KMS-11 (cell line): ENCODE data around the gene SH3D21.

Experiments
- H2AFZ ChIP-seq: fragments of 200-600 bp; sonication (generic); 2 replicates; pipeline ENCODE4 v1.6.1; 2016; ENCODE audit warnings: antibody characterized with exemption, mixed run types, low read depth
- H3K27ac ChIP-seq: fragments of 200-600 bp; sonication (generic); 2 replicates; pipeline ENCODE4 v1.6.1; 2016; ENCODE audit warnings: mild to moderate bottlenecking, mixed run types
- H3K27me3 ChIP-seq: fragments of 200-600 bp; sonication (generic); 2 replicates; pipeline ENCODE4 v1.6.1; 2017; ENCODE audit warnings: mild to moderate bottlenecking, low read depth, mixed run types, moderate library complexity; ENCODE audit not compliant: insufficient read depth
- H3K36me3 ChIP-seq: fragments of 200-600 bp; sonication (generic); 2 replicates; pipeline ENCODE4 v1.6.1; 2017; ENCODE audit warnings: mild to moderate bottlenecking, mixed run types; ENCODE audit not compliant: insufficient read depth
- H3K4me1 ChIP-seq: fragments of 200-600 bp; sonication (generic); 2 replicates; pipeline ENCODE4 v1.6.1; 2016; ENCODE audit warnings: mild to moderate bottlenecking, low read depth, mixed run types; ENCODE audit not compliant: poor library complexity, severe bottlenecking
- H3K4me2 ChIP-seq: fragments of 200-600 bp; sonication (generic); 2 replicates; pipeline ENCODE4 v1.7.0; 2016; ENCODE audit warnings: mild to moderate bottlenecking, mixed run types
- H3K4me3 ChIP-seq: fragments of 200-600 bp; sonication (generic); IDR thresholded peaks from 2 replicates; pipeline ENCODE4 v1.6.1; 2017; ENCODE audit warnings: low read depth, low read length, mixed read lengths; ENCODE audit not compliant: insufficient read depth
- H3K79me2 ChIP-seq: fragments of 200-600 bp; sonication (generic); 2 replicates; pipeline ENCODE4 v1.6.1; 2016; ENCODE audit warnings: low read depth, mixed run types; ENCODE audit not compliant: insufficient read depth
- H3K9ac ChIP-seq: fragments of 200-600 bp; sonication (generic); 2 replicates; pipeline ENCODE4 v1.6.1; 2016; ENCODE audit warnings: mild to moderate bottlenecking, mixed run types
- H4K20me1 ChIP-seq: fragments of 200-600 bp; sonication (generic); 2 replicates; pipeline ENCODE4 v1.6.1; 2016; ENCODE audit warnings: mild to moderate bottlenecking, mixed run types; ENCODE audit not compliant: insufficient read depth
- TF ChIP-seq, protein P1 (sequence below): fragments of 200-600 bp; sonication (generic); conservative IDR thresholded peaks from 2 replicates; pipeline ENCODE4 v1.6.1; 2017; ENCODE audit warnings: low read depth, mild to moderate bottlenecking, antibody characterized with exemption, low read length, moderate library complexity, mixed read lengths

The SH3D21 gene

DNA sequence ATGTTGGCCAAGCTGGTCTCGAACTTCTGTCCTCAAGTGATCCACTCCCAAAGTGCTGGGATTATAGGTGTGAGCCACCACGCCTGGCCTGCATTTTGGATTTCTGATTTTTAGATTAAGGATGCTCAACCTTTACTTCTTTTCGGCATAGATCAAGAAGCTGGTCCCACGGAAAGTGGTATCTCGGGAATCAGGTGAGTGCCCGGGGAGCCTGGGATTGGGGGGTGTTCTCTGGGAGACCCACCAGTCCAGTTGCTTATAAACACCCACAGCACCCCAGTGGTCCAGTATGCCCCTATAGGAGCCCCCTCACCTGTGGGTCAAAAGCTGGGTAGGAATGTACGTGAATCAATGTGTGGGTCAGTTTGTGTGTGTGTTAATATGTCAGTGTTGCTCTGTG lies 3.2 kb downstream of the SH3D21 start:
- H3K4me1 ChIP-seq, result peaks cover 15% of the 10 kb centered on the region
- H3K9ac ChIP-seq, result no peak overlapping the region
- H2AFZ ChIP-seq, result no peak overlapping the region
- no peaks in the 10 kb centered on the region for H3K36me3 ChIP-seq
- no peak overlapping the region for H3K27ac ChIP-seq
- no peaks in the 10 kb centered on the region for H3K79me2 ChIP-seq
- no peaks in the 10 kb centered on the region for H4K20me1 ChIP-seq
- H3K4me3 ChIP-seq, result no peak overlapping the region
- TF ChIP-seq, protein P1, sequence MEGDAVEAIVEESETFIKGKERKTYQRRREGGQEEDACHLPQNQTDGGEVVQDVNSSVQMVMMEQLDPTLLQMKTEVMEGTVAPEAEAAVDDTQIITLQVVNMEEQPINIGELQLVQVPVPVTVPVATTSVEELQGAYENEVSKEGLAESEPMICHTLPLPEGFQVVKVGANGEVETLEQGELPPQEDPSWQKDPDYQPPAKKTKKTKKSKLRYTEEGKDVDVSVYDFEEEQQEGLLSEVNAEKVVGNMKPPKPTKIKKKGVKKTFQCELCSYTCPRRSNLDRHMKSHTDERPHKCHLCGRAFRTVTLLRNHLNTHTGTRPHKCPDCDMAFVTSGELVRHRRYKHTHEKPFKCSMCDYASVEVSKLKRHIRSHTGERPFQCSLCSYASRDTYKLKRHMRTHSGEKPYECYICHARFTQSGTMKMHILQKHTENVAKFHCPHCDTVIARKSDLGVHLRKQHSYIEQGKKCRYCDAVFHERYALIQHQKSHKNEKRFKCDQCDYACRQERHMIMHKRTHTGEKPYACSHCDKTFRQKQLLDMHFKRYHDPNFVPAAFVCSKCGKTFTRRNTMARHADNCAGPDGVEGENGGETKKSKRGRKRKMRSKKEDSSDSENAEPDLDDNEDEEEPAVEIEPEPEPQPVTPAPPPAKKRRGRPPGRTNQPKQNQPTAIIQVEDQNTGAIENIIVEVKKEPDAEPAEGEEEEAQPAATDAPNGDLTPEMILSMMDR, result no peak
- no peak overlapping the region for H3K4me2 ChIP-seq
- no peaks in the 10 kb centered on the region for H3K27me3 ChIP-seq

DNA sequence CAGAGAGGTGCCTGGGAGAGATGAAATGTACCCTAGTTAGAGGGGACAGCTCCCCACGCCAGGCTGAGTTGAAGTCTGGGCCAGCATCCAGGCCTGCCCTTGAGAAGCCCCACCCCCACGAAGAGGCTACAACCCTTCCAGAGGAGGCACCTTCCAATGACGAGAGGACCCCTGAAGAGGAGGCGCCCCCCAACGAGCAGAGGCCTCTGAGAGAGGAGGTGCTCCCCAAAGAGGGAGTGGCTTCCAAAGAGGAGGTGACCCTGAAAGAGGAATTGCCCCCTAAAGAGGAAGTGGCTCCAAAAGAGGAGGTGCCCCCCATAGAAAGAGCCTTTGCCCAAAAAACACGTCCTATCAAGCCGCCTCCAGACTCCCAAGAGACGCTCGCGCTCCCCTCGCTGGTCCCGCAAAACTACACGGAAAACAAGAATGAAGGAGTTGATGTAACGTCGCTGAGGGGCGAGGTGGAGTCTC lies 14.2 kb downstream of the SH3D21 start:
- Histone ChIP-seq H2AFZ (no peak overlapping the region), H3K4me3 (no peak overlapping the region), H3K79me2 (no peaks in the 10 kb centered on the region), H3K4me1 (peaks cover 5% of the 10 kb centered on the region), H3K4me2 (no peak overlapping the region), H3K27ac (no peak overlapping the region), H3K9ac (no peak overlapping the region), H4K20me1 (no peaks in the 10 kb centered on the region), H3K27me3 (no peaks in the 10 kb centered on the region; the same call in 1 of the 2 replicates), H3K36me3 (no peaks in the 10 kb centered on the region)
- TF ChIP-seq, protein P1, result no peak

DNA sequence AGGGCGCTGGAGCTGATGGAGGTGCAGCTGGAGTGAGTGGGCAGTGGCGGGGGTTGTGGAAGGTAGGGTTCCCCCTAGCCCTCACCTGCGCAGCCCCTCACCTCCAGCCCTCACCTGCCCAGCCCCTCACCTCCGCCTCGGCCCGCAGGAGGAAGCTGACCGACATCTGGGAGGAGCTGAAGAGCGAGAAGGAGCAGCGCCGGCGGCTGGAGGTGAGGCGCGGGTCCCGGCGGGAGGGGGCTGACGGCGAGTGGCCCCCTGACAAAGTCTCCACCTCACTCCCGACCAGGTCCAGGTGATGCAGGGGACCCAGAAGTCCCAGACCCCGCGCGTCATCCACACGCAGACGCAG lies 14.6 kb downstream of the SH3D21 start:
- Histone ChIP-seq H3K4me1 (peaks cover 5% of the 10 kb centered on the region), H3K79me2 (no peaks in the 10 kb centered on the region), H3K36me3 (no peaks in the 10 kb centered on the region), H3K4me2 (no peak overlapping the region), H3K27ac (no peak overlapping the region), H3K4me3 (no peak overlapping the region), H2AFZ (no peak overlapping the region), H4K20me1 (no peaks in the 10 kb centered on the region), H3K27me3 (no peaks in the 10 kb centered on the region; the same call in 1 of the 2 replicates), H3K9ac (no peak overlapping the region)
- TF ChIP-seq, protein P1, result no peak

DNA sequence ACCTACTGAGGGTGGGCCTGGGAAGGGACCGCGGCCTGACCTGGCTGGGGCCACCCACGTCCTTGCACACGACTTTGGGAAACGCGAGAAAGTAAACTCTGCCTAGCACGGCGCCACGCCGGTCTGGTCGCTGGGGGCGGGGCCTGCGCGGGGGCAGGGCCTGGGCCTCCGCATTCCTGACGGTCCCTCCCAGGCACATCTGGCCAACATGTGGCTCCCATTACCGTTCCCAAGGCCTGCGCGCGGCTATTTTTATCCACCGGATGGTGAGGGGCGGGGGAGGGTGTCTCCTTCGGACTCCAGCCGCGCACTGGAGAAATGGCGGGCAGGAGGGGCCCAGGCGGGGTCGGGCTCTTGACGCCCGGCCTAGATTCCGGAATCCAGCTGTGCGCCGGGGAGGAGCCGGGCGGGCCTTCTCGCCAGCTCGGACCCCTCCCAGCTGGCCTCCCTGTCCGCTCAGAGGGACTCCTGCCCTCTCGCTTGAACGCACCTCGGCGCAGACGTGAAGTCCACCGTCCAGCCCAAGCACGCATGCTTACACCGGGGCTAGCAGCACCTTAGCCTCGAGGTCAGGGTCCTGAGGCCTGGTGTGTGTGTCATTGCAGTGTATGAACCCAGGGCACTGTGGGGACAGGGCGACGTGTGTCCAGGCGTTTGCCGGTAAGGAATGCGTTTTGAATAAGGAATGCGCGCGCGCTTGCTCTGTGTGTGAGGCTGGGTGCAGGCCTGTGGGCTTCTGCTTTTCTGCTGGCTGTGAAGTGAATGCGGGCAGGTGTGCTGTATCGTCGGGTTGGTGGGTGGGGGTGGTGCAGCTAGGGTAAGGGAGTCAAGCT lies 15.2 kb downstream of the SH3D21 start:
- Histone ChIP-seq H3K4me3 (no peak overlapping the region), H2AFZ (no peak overlapping the region)

More for the DNA sequence above, 15.2 kb downstream of the SH3D21 start:
- Histone ChIP-seq H3K9ac (no peak overlapping the region), H3K27me3 (no peaks in the 10 kb centered on the region; the same call in 1 of the 2 replicates), H3K4me1 (peaks cover 6% of the 10 kb centered on the region), H3K36me3 (no peaks in the 10 kb centered on the region), H3K79me2 (no peaks in the 10 kb centered on the region), H4K20me1 (no peaks in the 10 kb centered on the region), H3K4me2 (no peak overlapping the region), H3K27ac (no peak overlapping the region)
- TF ChIP-seq, protein P1, result no peak
